Hepatocyte (in vitro differentiated cells): ENCODE data around the gene CSF3. TPM values are rescaled to one million over a fixed set of nuclear protein-coding genes. Genes with fewer than 3 reads are reported as not detected.

ENCODE experiments used
- DNase-seq: peaks from one replicate; pipeline ENCODE4 v3.0.0-alpha.2; 2016; ENCODE audit warnings: low spot score
- H2AFZ ChIP-seq: fragments of 200-600 bp; sonication (generic); 2 replicates; pipeline ENCODE4 v1.6.0; 2016; ENCODE audit warnings: antibody characterized with exemption, mild to moderate bottlenecking
- H3K27ac ChIP-seq: fragments of 200-600 bp; sonication (generic); 2 replicates; pipeline ENCODE4 v1.5.1; 2016; ENCODE audit warnings: mild to moderate bottlenecking
- H3K27me3 ChIP-seq: fragments of 200-600 bp; sonication (generic); 2 replicates; pipeline ENCODE4 v1.6.1; 2016
- H3K36me3 ChIP-seq: fragments of 200-600 bp; sonication (generic); replicated peaks from 2 replicates; pipeline ENCODE4 v1.5.1; 2016; ENCODE audit warnings: low read depth; ENCODE audit not compliant: insufficient read depth
- H3K4me1 ChIP-seq: fragments of 200-600 bp; sonication (generic); 2 replicates; pipeline ENCODE4 v1.5.1; 2016; ENCODE audit warnings: mild to moderate bottlenecking, moderate library complexity; ENCODE audit not compliant: insufficient read depth
- H3K4me2 ChIP-seq: fragments of 200-600 bp; sonication (generic); 2 replicates; pipeline ENCODE4 v1.6.0; 2016
- H3K4me3 ChIP-seq: fragments of 200-600 bp; sonication (generic); 2 replicates; pipeline ENCODE4 v1.5.1; 2016; ENCODE audit warnings: mild to moderate bottlenecking
- H3K79me2 ChIP-seq: fragments of 200-600 bp; sonication (generic); 2 replicates; pipeline ENCODE4 v1.6.0; 2017; ENCODE audit warnings: mild to moderate bottlenecking
- H3K9me2 ChIP-seq: fragments of 200-600 bp; sonication (generic); replicated peaks from 2 replicates; pipeline ENCODE4 v1.6.0; 2017; ENCODE audit warnings: mild to moderate bottlenecking; ENCODE audit not compliant: insufficient read depth
- H3K9me3 ChIP-seq: fragments of 200-600 bp; sonication (generic); 2 replicates; pipeline ENCODE4 v1.5.1; 2016; ENCODE audit warnings: low read depth, mild to moderate bottlenecking
- H4K20me1 ChIP-seq: fragments of 200-600 bp; sonication (generic); 2 replicates; pipeline ENCODE4 v1.6.0; 2016; ENCODE audit warnings: mild to moderate bottlenecking; ENCODE audit not compliant: insufficient read depth, poor library complexity, severe bottlenecking
- EZH2 ChIP-seq: fragments of 200-600 bp; sonication (generic); IDR thresholded peaks from 2 replicates; pipeline ENCODE4 v1.6.1; 2016; ENCODE audit warnings: antibody characterized with exemption, mild to moderate bottlenecking, borderline replicate concordance
- EZH2phosphoT487 ChIP-seq: fragments of 200-600 bp; sonication (generic); IDR thresholded peaks from one replicate; pipeline ENCODE4 v1.6.1; 2018; ENCODE audit warnings: antibody characterized with exemption, mild to moderate bottlenecking, low read depth, moderate library complexity; ENCODE audit not compliant: unreplicated experiment, severe bottlenecking
- WGBS: methylation state at CpG from one replicate; pipeline ENCODE4 v1.1.6; 2016; ENCODE audit warnings: low lambda C conversion rate; ENCODE audit errors: missing lambda C conversion rate; 5-methylcytosine and 5-hydroxymethylcytosine counted together
- polyA plus RNA-seq: library from polyadenylated mRNA; unstranded; fragments of >200 nt; fragmentation: Nextera tagmentation; extraction: Ambion mirVana; gene quantifications from 2 replicates; pipeline ENCODE4 v1.2.1, GENCODE V29; 2016
- total RNA-seq: library from RNA; depleted of rRNA; stranded (reverse); fragments of >200 nt; gene quantifications from 2 replicates; pipeline ENCODE4 v1.2.3, GENCODE V29; 2014
- TF ChIP-seq, protein P1 (sequence below): fragments of 200-600 bp; sonication (generic); IDR thresholded peaks from 2 replicates; pipeline ENCODE4 v1.5.1; 2016; ENCODE audit warnings: antibody characterized with exemption, mild to moderate bottlenecking; ENCODE audit not compliant: poor library complexity

Gene CSF3
- total and polyA plus RNA-seq, 2 experiments from 2014 or later: 0.36 TPM; not detected in 1

DNA sequence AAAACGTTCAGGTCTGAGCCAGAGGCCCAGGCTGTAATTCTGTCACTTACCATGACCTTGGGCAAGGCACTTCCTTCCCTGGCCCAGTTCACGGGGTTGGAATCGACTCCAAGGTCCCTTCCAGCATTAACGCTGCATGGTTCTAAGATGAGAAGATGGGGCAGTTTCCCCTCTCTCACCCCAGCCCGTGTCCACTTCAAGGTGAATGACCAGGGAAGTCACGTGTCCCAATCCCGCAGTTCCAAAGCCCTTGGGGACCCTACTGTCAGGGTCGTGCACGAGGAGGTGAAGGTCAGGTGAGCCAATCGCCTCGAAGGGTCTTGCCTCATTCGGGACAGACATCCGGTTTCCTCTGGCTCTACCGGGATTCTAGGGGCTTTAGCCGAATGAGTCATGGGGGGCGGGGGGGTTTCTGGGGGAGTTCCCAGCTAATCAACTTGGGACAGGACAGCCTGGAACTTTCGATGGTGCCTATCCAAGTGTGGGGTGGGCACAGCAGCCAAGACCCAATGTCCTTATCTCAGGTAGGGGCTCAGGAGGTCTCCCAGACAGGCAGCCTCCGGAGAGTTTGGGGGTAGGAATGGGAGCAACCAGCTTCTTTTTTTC lies 762 bp upstream of the CSF3 start:
- Histone ChIP-seq H3K9me3 (no peaks in the 10 kb centered on the region), H3K27ac (no peak overlapping the region), H4K20me1 (no peaks in the 10 kb centered on the region), H3K36me3 (no peaks in the 10 kb centered on the region), H2AFZ (no peak overlapping the region), H3K79me2 (no peaks in the 10 kb centered on the region), H3K4me3 (no peak overlapping the region), H3K27me3 (no peaks in the 10 kb centered on the region), H3K4me2 (no peak overlapping the region), H3K4me1 (peaks cover 14% of the 10 kb centered on the region), H3K9me2 (no peaks in the 10 kb centered on the region)
- no peak for DNase-seq
- WGBS: 60% methylated on average over 18 of the region's 18 CpGs
- TF ChIP-seq EZH2 (no peak), EZH2phosphoT487 (no peak)
- TF ChIP-seq, protein P1, sequence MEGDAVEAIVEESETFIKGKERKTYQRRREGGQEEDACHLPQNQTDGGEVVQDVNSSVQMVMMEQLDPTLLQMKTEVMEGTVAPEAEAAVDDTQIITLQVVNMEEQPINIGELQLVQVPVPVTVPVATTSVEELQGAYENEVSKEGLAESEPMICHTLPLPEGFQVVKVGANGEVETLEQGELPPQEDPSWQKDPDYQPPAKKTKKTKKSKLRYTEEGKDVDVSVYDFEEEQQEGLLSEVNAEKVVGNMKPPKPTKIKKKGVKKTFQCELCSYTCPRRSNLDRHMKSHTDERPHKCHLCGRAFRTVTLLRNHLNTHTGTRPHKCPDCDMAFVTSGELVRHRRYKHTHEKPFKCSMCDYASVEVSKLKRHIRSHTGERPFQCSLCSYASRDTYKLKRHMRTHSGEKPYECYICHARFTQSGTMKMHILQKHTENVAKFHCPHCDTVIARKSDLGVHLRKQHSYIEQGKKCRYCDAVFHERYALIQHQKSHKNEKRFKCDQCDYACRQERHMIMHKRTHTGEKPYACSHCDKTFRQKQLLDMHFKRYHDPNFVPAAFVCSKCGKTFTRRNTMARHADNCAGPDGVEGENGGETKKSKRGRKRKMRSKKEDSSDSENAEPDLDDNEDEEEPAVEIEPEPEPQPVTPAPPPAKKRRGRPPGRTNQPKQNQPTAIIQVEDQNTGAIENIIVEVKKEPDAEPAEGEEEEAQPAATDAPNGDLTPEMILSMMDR: no peak

DNA sequence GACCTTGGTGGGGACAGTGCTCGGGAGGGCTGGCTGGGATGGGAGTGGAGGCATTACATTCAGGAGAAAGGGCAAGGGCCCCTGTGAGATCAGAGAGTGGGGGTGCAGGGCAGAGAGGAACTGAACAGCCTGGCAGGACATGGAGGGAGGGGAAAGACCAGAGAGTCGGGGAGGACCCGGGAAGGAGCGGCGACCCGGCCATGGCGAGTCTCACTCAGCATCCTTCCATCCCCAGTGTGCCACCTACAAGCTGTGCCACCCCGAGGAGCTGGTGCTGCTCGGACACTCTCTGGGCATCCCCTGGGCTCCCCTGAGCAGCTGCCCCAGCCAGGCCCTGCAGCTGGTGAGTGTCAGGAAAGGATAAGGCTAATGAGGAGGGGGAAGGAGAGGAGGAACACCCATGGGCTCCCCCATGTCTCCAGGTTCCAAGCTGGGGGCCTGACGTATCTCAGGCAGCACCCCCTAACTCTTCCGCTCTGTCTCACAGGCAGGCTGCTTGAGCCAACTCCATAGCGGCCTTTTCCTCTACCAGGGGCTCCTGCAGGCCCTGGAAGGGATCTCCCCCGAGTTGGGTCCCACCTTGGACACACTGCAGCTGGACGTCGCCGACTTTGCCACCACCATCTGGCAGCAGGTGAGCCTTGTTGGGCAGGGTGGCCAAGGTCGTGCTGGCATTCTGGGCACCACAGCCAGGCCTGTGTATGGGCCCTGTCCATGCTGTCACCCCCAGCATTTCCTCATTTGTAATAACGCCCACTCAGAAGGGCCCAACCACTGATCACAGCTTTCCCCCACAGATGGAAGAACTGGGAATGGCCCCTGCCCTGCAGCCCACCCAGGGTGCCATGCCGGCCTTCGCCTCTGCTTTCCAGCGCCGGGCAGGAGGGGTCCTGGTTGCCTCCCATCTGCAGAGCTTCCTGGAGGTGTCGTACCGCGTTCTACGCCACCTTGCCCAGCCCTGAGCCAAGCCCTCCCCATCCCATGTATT lies 1.1 kb downstream of the CSF3 start:
- H3K4me3 ChIP-seq: no peak overlapping the region
- 88% methylated on average over 23 of the region's 26 CpGs for WGBS
- TF ChIP-seq EZH2: no peak
- TF ChIP-seq, protein P1: no peak
- no peak for TF ChIP-seq EZH2phosphoT487
- peaks cover 14% of the 10 kb centered on the region for H3K4me1 ChIP-seq
- no peaks in the 10 kb centered on the region for H3K36me3 ChIP-seq
- no peaks in the 10 kb centered on the region for H3K27me3 ChIP-seq
- H3K9me3 ChIP-seq: no peaks in the 10 kb centered on the region
- H3K79me2 ChIP-seq: no peaks in the 10 kb centered on the region
- no peaks in the 10 kb centered on the region for H4K20me1 ChIP-seq
- no peak for DNase-seq
- no peak overlapping the region for H2AFZ ChIP-seq
- no peak overlapping the region for H3K27ac ChIP-seq
- H3K9me2 ChIP-seq: no peaks in the 10 kb centered on the region
- H3K4me2 ChIP-seq: no peak overlapping the region

DNA sequence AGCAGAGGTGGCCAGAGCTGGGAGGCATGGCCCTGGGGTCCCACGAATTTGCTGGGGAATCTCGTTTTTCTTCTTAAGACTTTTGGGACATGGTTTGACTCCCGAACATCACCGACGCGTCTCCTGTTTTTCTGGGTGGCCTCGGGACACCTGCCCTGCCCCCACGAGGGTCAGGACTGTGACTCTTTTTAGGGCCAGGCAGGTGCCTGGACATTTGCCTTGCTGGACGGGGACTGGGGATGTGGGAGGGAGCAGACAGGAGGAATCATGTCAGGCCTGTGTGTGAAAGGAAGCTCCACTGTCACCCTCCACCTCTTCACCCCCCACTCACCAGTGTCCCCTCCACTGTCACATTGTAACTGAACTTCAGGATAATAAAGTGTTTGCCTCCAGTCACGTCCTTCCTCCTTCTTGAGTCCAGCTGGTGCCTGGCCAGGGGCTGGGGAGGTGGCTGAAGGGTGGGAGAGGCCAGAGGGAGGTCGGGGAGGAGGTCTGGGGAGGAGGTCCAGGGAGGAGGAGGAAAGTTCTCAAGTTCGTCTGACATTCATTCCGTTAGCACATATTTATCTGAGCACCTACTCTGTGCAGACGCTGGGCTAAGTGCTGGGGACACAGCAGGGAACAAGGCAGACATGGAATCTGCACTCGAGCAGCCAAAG lies 2.3 kb downstream of the CSF3 start:
- Histone ChIP-seq H3K4me2 (no peak overlapping the region), H3K27ac (no peak overlapping the region), H3K9me2 (no peaks in the 10 kb centered on the region), H3K4me1 (peaks cover 14% of the 10 kb centered on the region), H3K36me3 (no peaks in the 10 kb centered on the region), H3K9me3 (no peaks in the 10 kb centered on the region), H3K27me3 (no peaks in the 10 kb centered on the region), H4K20me1 (no peaks in the 10 kb centered on the region), H2AFZ (no peak overlapping the region), H3K4me3 (no peak overlapping the region), H3K79me2 (no peaks in the 10 kb centered on the region)
- DNase-seq: no peak
- TF ChIP-seq, protein P1: no peak
- TF ChIP-seq EZH2: no peak
- TF ChIP-seq EZH2phosphoT487: no peak
- WGBS: 78% methylated on average over 15 of the region's 15 CpGs
